HL-60 (cell line): ENCODE results near the gene TRIM25.

Source experiments
- CTCF ChIP-seq: IDR thresholded peaks from one replicate; pipeline ENCODE4 v1.5.1; 2011; ENCODE audit warnings: low read length, control low read depth, inconsistent platforms; ENCODE audit not compliant: insufficient read depth
- GABPA ChIP-seq: IDR thresholded peaks from 2 replicates; pipeline ENCODE4 v1.6.1; 2012; ENCODE audit warnings: low read depth
- POLR2AphosphoS5 ChIP-seq: IDR thresholded peaks from 2 replicates; pipeline ENCODE4 v1.6.1; 2012; ENCODE audit warnings: low read depth
- SPI1 ChIP-seq: IDR thresholded peaks from 2 replicates; pipeline ENCODE4 v1.6.1; 2012; ENCODE audit warnings: low read depth, mild to moderate bottlenecking, borderline replicate concordance

GRCh38 chr17:56933151-56933745 lies 19.4 kb upstream of the TRIM25 start:
- no peak for TF ChIP-seq CTCF
- no peak for TF ChIP-seq POLR2AphosphoS5
- TF ChIP-seq GABPA, result no peak
- no peak for TF ChIP-seq SPI1
